GM19328 (cell line): ENCODE measurements around the gene PTPRM.

Source experiments
- ATAC-seq: cut with Tn5 transposase; IDR thresholded peaks from one replicate; pipeline ENCODE4 v1.9.1; 2021; ENCODE audit warnings: mild to moderate bottlenecking, moderate library complexity; ENCODE audit not compliant: unreplicated experiment

Gene PTPRM

GRCh38 chr18:7626175-7626921 is 59.2 kb downstream of the PTPRM start:
- ATAC-seq = no peak

- no peak for ATAC-seq
These were observed 59.9 kb downstream of the PTPRM start for GRCh38 chr18:7626922-7627440.

GRCh38 chr18:7629416-7629815 is 62.3 kb downstream of the PTPRM start:
- ATAC-seq = no peak

- no peak for ATAC-seq
These were observed 63.8 kb downstream of the PTPRM start for GRCh38 chr18:7630731-7631442.

GRCh38 chr18:7632152-7633098 is 65.3 kb downstream of the PTPRM start:
- no peak for ATAC-seq

GRCh38 chr18:7633171-7633570 is 66.1 kb downstream of the PTPRM start:
- ATAC-seq = no peak

GRCh38 chr18:7635948-7636347 is 68.8 kb downstream of the PTPRM start:
- ATAC-seq = no peak

GRCh38 chr18:7637269-7637668 is 70.2 kb downstream of the PTPRM start:
- no peak for ATAC-seq

GRCh38 chr18:7638321-7638720 is 71.2 kb downstream of the PTPRM start:
- no peak for ATAC-seq

GRCh38 chr18:7641813-7642212 is 74.7 kb downstream of the PTPRM start:
- no peak for ATAC-seq

GRCh38 chr18:7642331-7642890 is 75.3 kb downstream of the PTPRM start:
- no peak for ATAC-seq

- no peak for ATAC-seq
These were observed 78.6 kb downstream of the PTPRM start for GRCh38 chr18:7645756-7646155.

- ATAC-seq = no peak
These were observed 79.2 kb downstream of the PTPRM start for GRCh38 chr18:7646174-7646886.

- no peak for ATAC-seq
These were observed 80.4 kb downstream of the PTPRM start for GRCh38 chr18:7647500-7647899.

GRCh38 chr18:7657050-7657449 is 89.9 kb downstream of the PTPRM start:
- no peak for ATAC-seq

- no peak for ATAC-seq
These were observed 90.8 kb downstream of the PTPRM start for GRCh38 chr18:7657937-7658336.

GRCh38 chr18:7658701-7659100 is 91.6 kb downstream of the PTPRM start:
- no peak for ATAC-seq

GRCh38 chr18:7661207-7661606 is 94.1 kb downstream of the PTPRM start:
- ATAC-seq = no peak

- no peak for ATAC-seq
These were observed 95.8 kb downstream of the PTPRM start for GRCh38 chr18:7662866-7663265.
